AG04449 (cell line): ENCODE measurements around the gene TSSK1B.

Experiments used
- CTCF ChIA-PET: fragments of 350-600 bp; formaldehyde crosslinking; extraction: SDS; loops from one replicate; lab custom pipeline; 2021; ENCODE audit warnings: antibody characterized with exemption; lab: Yijun Ruan, JAX
- POLR2A ChIA-PET: fragments of 400-600, 350-600 bp; formaldehyde crosslinking; extraction: SDS; loops from one replicate; lab custom pipeline; 2020; ENCODE audit warnings: antibody characterized with exemption, inconsistent platforms; lab: Yijun Ruan, JAX
- DNase-seq: peaks from one replicate; pipeline ENCODE4 v3.0.0-alpha.2; 2010; ENCODE audit warnings: low read depth, low spot score
- H3K4me3 ChIP-seq: 2 replicates; pipeline ENCODE4 v1.5.1; 2011; ENCODE audit warnings: low read depth, mild to moderate bottlenecking, control low read depth, low read length
- CTCF ChIP-seq: IDR thresholded peaks from one replicate; pipeline ENCODE4 v1.5.1; 2011; ENCODE audit warnings: mild to moderate bottlenecking, moderate library complexity, low read length, control low read depth, inconsistent platforms; ENCODE audit not compliant: insufficient read depth; ENCODE audit errors: missing control alignments

The TSSK1B gene

GRCh38 chr5:113452941-113453340, 18.2 kb upstream of the TSSK1B start:
- H3K4me3 ChIP-seq: no peak overlapping the region
- CTCF ChIA-PET: no interaction called here
- DNase-seq: no peak
- TF ChIP-seq CTCF: no peak
- POLR2A ChIA-PET: no interaction called here

- no peak for TF ChIP-seq CTCF
- H3K4me3 ChIP-seq: no peak overlapping the region
- no peak for DNase-seq
- POLR2A ChIA-PET: no interaction called here
- CTCF ChIA-PET: no interaction called here
Measured at GRCh38 chr5:113451797-113452196, 17.0 kb upstream of the TSSK1B start.

GRCh38 chr5:113450929-113451328, 16.1 kb upstream of the TSSK1B start:
- CTCF ChIA-PET: no interaction called here
- H3K4me3 ChIP-seq: no peak overlapping the region
- no peak for TF ChIP-seq CTCF
- POLR2A ChIA-PET: no interaction called here
- DNase-seq: no peak

- H3K4me3 ChIP-seq: no peak overlapping the region
- ChIA-PET CTCF (interaction anchor here (1.0 kb wide), 1 partner anchor 75 kb away, joined by 3 read pairs; no protein-coding TSS in a partner anchor), POLR2A (no interaction called here)
- TF ChIP-seq CTCF: no peak
- no peak for DNase-seq
Measured at GRCh38 chr5:113450462-113450861, 15.7 kb upstream of the TSSK1B start.

- CTCF ChIA-PET: interaction anchor here (1.4 kb wide), 2 partner anchors 62 to 64 kb away, joined by 5 read pairs; no protein-coding TSS in a partner anchor
- POLR2A ChIA-PET: no interaction called here
- no peak overlapping the region for H3K4me3 ChIP-seq
- TF ChIP-seq CTCF: no peak
- no peak for DNase-seq
Measured at GRCh38 chr5:113448252-113448651, 13.5 kb upstream of the TSSK1B start.

GRCh38 chr5:113447498-113448050, 12.8 kb upstream of the TSSK1B start:
- ChIA-PET CTCF (interaction anchor here (1.4 kb wide), 2 partner anchors 63 to 64 kb away, joined by 5 read pairs; no protein-coding TSS in a partner anchor), POLR2A (no interaction called here)
- DNase-seq: no peak
- no peak overlapping the region for H3K4me3 ChIP-seq
- TF ChIP-seq CTCF: peak; percentile 28
